Measurements from ENCODE around the gene KIAA0586.

Gene KIAA0586

GRCh38 chr14:58571769-58572472 lies 144.4 kb downstream of the KIAA0586 start:
- ATAC-seq, result peak; percentile 89
- TF ChIP-seq OSR1 (CRISPR knock-in tag; IDR thresholded peaks at IDR 0.05) (no peak), ZFP30 (CRISPR knock-in tag; IDR thresholded peaks at IDR 0.05) (no peak), RARB (CRISPR knock-in tag; IDR thresholded peaks at IDR 0.05) (no peak), ARNTL (CRISPR knock-in tag; IDR thresholded peaks at IDR 0.05; ENCODE audit: borderline replicate concordance, low read depth) (no peak), ESRRG (CRISPR knock-in tag; IDR thresholded peaks at IDR 0.05) (no peak), GLIS3 (CRISPR knock-in tag; IDR thresholded peaks at IDR 0.05) (no peak)
- TF ChIP-seq, protein P1, sequence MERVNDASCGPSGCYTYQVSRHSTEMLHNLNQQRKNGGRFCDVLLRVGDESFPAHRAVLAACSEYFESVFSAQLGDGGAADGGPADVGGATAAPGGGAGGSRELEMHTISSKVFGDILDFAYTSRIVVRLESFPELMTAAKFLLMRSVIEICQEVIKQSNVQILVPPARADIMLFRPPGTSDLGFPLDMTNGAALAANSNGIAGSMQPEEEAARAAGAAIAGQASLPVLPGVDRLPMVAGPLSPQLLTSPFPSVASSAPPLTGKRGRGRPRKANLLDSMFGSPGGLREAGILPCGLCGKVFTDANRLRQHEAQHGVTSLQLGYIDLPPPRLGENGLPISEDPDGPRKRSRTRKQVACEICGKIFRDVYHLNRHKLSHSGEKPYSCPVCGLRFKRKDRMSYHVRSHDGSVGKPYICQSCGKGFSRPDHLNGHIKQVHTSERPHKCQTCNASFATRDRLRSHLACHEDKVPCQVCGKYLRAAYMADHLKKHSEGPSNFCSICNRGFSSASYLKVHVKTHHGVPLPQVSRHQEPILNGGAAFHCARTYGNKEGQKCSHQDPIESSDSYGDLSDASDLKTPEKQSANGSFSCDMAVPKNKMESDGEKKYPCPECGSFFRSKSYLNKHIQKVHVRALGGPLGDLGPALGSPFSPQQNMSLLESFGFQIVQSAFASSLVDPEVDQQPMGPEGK (CRISPR knock-in tag; IDR thresholded peaks at IDR 0.05; ENCODE audit: borderline replicate concordance), result no peak
- TF ChIP-seq, protein P2, sequence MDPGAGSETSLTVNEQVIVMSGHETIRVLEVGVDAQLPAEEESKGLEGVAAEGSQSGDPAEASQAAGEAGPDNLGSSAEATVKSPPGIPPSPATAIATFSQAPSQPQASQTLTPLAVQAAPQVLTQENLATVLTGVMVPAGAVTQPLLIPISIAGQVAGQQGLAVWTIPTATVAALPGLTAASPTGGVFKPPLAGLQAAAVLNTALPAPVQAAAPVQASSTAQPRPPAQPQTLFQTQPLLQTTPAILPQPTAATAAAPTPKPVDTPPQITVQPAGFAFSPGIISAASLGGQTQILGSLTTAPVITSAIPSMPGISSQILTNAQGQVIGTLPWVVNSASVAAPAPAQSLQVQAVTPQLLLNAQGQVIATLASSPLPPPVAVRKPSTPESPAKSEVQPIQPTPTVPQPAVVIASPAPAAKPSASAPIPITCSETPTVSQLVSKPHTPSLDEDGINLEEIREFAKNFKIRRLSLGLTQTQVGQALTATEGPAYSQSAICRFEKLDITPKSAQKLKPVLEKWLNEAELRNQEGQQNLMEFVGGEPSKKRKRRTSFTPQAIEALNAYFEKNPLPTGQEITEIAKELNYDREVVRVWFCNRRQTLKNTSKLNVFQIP (CRISPR knock-in tag; IDR thresholded peaks at IDR 0.05; ENCODE audit: borderline replicate concordance, low read depth), result no peak

- ATAC-seq, result no peak; the same call in 2 of the 3 replicates
These were observed 144.9 kb downstream of the KIAA0586 start for GRCh38 chr14:58572473-58572853.

GRCh38 chr14:58572863-58573262 lies 145.3 kb downstream of the KIAA0586 start:
- TF ChIP-seq, protein P2 (CRISPR knock-in tag; IDR thresholded peaks at IDR 0.05; ENCODE audit: borderline replicate concordance, low read depth), result no peak
- TF ChIP-seq ZFP30 (CRISPR knock-in tag; IDR thresholded peaks at IDR 0.05), result no peak
- TF ChIP-seq ZNF8 (CRISPR knock-in tag; IDR thresholded peaks at IDR 0.05), result no peak
- TF ChIP-seq OSR1 (CRISPR knock-in tag; IDR thresholded peaks at IDR 0.05), result no peak
- no peak for TF ChIP-seq TOX (CRISPR knock-in tag; IDR thresholded peaks at IDR 0.05; ENCODE audit: borderline replicate concordance)
- TF ChIP-seq CSDC2 (CRISPR knock-in tag; IDR thresholded peaks at IDR 0.05), result no peak
- no peak for ATAC-seq

More at GRCh38 chr14:58572473-58572853, 144.9 kb downstream of the KIAA0586 start:
- no peak for TF ChIP-seq ZC3H10 (CRISPR knock-in tag; IDR thresholded peaks at IDR 0.05)
- TF ChIP-seq ESRRG (CRISPR knock-in tag; IDR thresholded peaks at IDR 0.05), result no peak
- no peak for TF ChIP-seq GLIS3 (CRISPR knock-in tag; IDR thresholded peaks at IDR 0.05)
- TF ChIP-seq, protein P3, sequence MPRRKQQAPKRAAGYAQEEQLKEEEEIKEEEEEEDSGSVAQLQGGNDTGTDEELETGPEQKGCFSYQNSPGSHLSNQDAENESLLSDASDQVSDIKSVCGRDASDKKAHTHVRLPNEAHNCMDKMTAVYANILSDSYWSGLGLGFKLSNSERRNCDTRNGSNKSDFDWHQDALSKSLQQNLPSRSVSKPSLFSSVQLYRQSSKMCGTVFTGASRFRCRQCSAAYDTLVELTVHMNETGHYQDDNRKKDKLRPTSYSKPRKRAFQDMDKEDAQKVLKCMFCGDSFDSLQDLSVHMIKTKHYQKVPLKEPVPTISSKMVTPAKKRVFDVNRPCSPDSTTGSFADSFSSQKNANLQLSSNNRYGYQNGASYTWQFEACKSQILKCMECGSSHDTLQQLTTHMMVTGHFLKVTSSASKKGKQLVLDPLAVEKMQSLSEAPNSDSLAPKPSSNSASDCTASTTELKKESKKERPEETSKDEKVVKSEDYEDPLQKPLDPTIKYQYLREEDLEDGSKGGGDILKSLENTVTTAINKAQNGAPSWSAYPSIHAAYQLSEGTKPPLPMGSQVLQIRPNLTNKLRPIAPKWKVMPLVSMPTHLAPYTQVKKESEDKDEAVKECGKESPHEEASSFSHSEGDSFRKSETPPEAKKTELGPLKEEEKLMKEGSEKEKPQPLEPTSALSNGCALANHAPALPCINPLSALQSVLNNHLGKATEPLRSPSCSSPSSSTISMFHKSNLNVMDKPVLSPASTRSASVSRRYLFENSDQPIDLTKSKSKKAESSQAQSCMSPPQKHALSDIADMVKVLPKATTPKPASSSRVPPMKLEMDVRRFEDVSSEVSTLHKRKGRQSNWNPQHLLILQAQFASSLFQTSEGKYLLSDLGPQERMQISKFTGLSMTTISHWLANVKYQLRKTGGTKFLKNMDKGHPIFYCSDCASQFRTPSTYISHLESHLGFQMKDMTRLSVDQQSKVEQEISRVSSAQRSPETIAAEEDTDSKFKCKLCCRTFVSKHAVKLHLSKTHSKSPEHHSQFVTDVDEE (CRISPR knock-in tag; IDR thresholded peaks at IDR 0.05), result no peak
- no peak for TF ChIP-seq ZFP3 (CRISPR knock-in tag; IDR thresholded peaks at IDR 0.05)
- TF ChIP-seq, protein P4, sequence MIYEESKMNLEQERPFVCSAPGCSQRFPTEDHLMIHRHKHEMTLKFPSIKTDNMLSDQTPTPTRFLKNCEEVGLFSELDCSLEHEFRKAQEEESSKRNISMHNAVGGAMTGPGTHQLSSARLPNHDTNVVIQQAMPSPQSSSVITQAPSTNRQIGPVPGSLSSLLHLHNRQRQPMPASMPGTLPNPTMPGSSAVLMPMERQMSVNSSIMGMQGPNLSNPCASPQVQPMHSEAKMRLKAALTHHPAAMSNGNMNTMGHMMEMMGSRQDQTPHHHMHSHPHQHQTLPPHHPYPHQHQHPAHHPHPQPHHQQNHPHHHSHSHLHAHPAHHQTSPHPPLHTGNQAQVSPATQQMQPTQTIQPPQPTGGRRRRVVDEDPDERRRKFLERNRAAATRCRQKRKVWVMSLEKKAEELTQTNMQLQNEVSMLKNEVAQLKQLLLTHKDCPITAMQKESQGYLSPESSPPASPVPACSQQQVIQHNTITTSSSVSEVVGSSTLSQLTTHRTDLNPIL (CRISPR knock-in tag; IDR thresholded peaks at IDR 0.05; ENCODE audit: low read depth), result no peak
- TF ChIP-seq ZNF565 (CRISPR knock-in tag; conservative IDR thresholded peaks at IDR 0.05; ENCODE audit: low read depth), result no peak

GRCh38 chr14:58574623-58575022 lies 147.1 kb downstream of the KIAA0586 start:
- ATAC-seq, result peak; percentile 36; the same call in 1 of the 3 replicates
- TF ChIP-seq, protein P4 (CRISPR knock-in tag; IDR thresholded peaks at IDR 0.05; ENCODE audit: low read depth), result no peak
- TF ChIP-seq, protein P3 (CRISPR knock-in tag; IDR thresholded peaks at IDR 0.05), result no peak
- no peak for TF ChIP-seq ESRRG (CRISPR knock-in tag; IDR thresholded peaks at IDR 0.05)
- TF ChIP-seq GLIS3 (CRISPR knock-in tag; IDR thresholded peaks at IDR 0.05), result no peak
- TF ChIP-seq ZFP30 (CRISPR knock-in tag; IDR thresholded peaks at IDR 0.05), result no peak
- no peak for TF ChIP-seq ARNTL (CRISPR knock-in tag; IDR thresholded peaks at IDR 0.05; ENCODE audit: borderline replicate concordance, low read depth)
- no peak for TF ChIP-seq ZC3H10 (CRISPR knock-in tag; IDR thresholded peaks at IDR 0.05)
- TF ChIP-seq CSDC2 (CRISPR knock-in tag; IDR thresholded peaks at IDR 0.05), result no peak
- TF ChIP-seq ZFP3 (CRISPR knock-in tag; IDR thresholded peaks at IDR 0.05), result no peak
- TF ChIP-seq ZNF70 (CRISPR knock-in tag; IDR thresholded peaks at IDR 0.05), result no peak
- no peak for TF ChIP-seq ISL1 (CRISPR knock-in tag; IDR thresholded peaks at IDR 0.05)
- TF ChIP-seq TCF4 (CRISPR knock-in tag; IDR thresholded peaks at IDR 0.05; ENCODE audit: borderline replicate concordance), result no peak

All from SK-N-SH treated with all-trans-retinoic acid at 6 μM for 48 hours (cell line).